Progenitor cell of endocrine pancreas (in vitro differentiated cells): ENCODE data around the gene ABHD11. TPM values are rescaled to one million over a fixed set of nuclear protein-coding genes. Genes with fewer than 3 reads are reported as not detected.
"Not testable (repeated sequence)": the region's sequence is repeated elsewhere in the genome, so short reads cannot be mapped to it uniquely, and the experiment has no call there.

Experiments
- DNase-seq: peaks from one replicate; pipeline ENCODE4 v3.0.0; 2021; ENCODE audit warnings: low spot score; ENCODE audit not compliant: unreplicated experiment
- H3K27ac Mint-ChIP-seq: 2 replicates; pipeline ENCODE4 v1.8.0; 2021; ENCODE audit warnings: mild to moderate bottlenecking, moderate library complexity, mixed read lengths
- H3K27me3 Mint-ChIP-seq: 2 replicates; pipeline ENCODE4 v1.8.0; 2021; ENCODE audit warnings: mixed read lengths
- H3K36me3 Mint-ChIP-seq: 2 replicates; pipeline ENCODE4 v1.8.0; 2022; ENCODE audit warnings: mixed read lengths; ENCODE audit not compliant: insufficient read depth
- H3K4me1 Mint-ChIP-seq: 2 replicates; pipeline ENCODE4 v1.8.0; 2021; ENCODE audit warnings: low read depth, mixed read lengths
- H3K4me3 Mint-ChIP-seq: 2 replicates; pipeline ENCODE4 v1.8.0; 2021; ENCODE audit warnings: low read depth, mild to moderate bottlenecking, moderate library complexity, mixed read lengths
- H3K9me3 Mint-ChIP-seq: 2 replicates; pipeline ENCODE4 v1.8.0; 2021; ENCODE audit warnings: low read depth, mixed read lengths
- CTCF ChIP-seq: fragments of 200-600 bp; sonication (generic); IDR thresholded peaks from one replicate; pipeline ENCODE4 v1.5.0; 2021; ENCODE audit warnings: antibody characterized with exemption, mild to moderate bottlenecking; ENCODE audit not compliant: unreplicated experiment
- total RNA-seq: library from RNA; stranded (reverse); gene quantifications from 2 replicates; pipeline ENCODE4 v1.2.1, GENCODE V29; 2021

ABHD11 gene
- total RNA-seq, 1 donor from 2014 or later = 62.9 TPM

- no peak for TF ChIP-seq CTCF
- DNase-seq = no peak
- H3K4me3 Mint-ChIP-seq = peak overlapping the region; percentile 66
- no peak overlapping the region for H3K27ac Mint-ChIP-seq
- H3K9me3 Mint-ChIP-seq = no peaks in the 10 kb centered on the region
- no peaks in the 10 kb centered on the region for H3K36me3 Mint-ChIP-seq
- peaks cover 21% of the 10 kb centered on the region for H3K4me1 Mint-ChIP-seq
- peaks cover 9% of the 10 kb centered on the region for H3K27me3 Mint-ChIP-seq
These were observed 20.1 kb downstream of the ABHD11 start for GRCh38 chr7:73718438-73718881.

- H3K4me1 Mint-ChIP-seq = peaks cover 21% of the 10 kb centered on the region
- H3K27ac Mint-ChIP-seq = peak overlapping the region; percentile 41
These were observed 20.6 kb downstream of the ABHD11 start for GRCh38 chr7:73717991-73718405.

GRCh38 chr7:73717025-73717807 is 21.4 kb downstream of the ABHD11 start:
- no peak for TF ChIP-seq CTCF
- no peaks in the 10 kb centered on the region for H3K36me3 Mint-ChIP-seq
- H3K4me3 Mint-ChIP-seq = peak overlapping the region; percentile 66
- no peak for DNase-seq
- H3K4me1 Mint-ChIP-seq = peaks cover 21% of the 10 kb centered on the region
- peaks cover 9% of the 10 kb centered on the region for H3K27me3 Mint-ChIP-seq
- H3K9me3 Mint-ChIP-seq = no peaks in the 10 kb centered on the region
- H3K27ac Mint-ChIP-seq = peak overlapping the region; percentile 37

More at GRCh38 chr7:73717991-73718405, 20.6 kb downstream of the ABHD11 start:
- TF ChIP-seq CTCF = no peak
- H3K4me3 Mint-ChIP-seq = peak overlapping the region; percentile 66
- no peaks in the 10 kb centered on the region for H3K9me3 Mint-ChIP-seq
- peaks cover 9% of the 10 kb centered on the region for H3K27me3 Mint-ChIP-seq
- DNase-seq = no peak
- no peaks in the 10 kb centered on the region for H3K36me3 Mint-ChIP-seq

GRCh38 chr7:73716318-73716890 is 22.2 kb downstream of the ABHD11 start:
- Mint-ChIP-seq H3K36me3 (no peaks in the 10 kb centered on the region), H3K9me3 (no peaks in the 10 kb centered on the region), H3K4me1 (peaks cover 21% of the 10 kb centered on the region), H3K27ac (peak overlapping the region; percentile 89), H3K4me3 (peak overlapping the region; percentile 50), H3K27me3 (peaks cover 9% of the 10 kb centered on the region)
- DNase-seq = no peak
- no peak for TF ChIP-seq CTCF

GRCh38 chr7:73715648-73716317 is 22.8 kb downstream of the ABHD11 start:
- no peak for DNase-seq
- H3K36me3 Mint-ChIP-seq = no peaks in the 10 kb centered on the region
- H3K4me1 Mint-ChIP-seq = peaks cover 21% of the 10 kb centered on the region
- peak overlapping the region; percentile 50 for H3K4me3 Mint-ChIP-seq
- TF ChIP-seq CTCF = no peak
- H3K9me3 Mint-ChIP-seq = no peaks in the 10 kb centered on the region
- H3K27me3 Mint-ChIP-seq = peaks cover 6% of the 10 kb centered on the region
- peak overlapping the region; percentile 89 for H3K27ac Mint-ChIP-seq

- H3K27me3 Mint-ChIP-seq, H3K4me3 Mint-ChIP-seq, DNase-seq, H3K36me3 Mint-ChIP-seq, H3K27ac Mint-ChIP-seq, H3K9me3 Mint-ChIP-seq: not testable (repeated sequence)
- H3K4me1 Mint-ChIP-seq = peaks cover 17% of the 10 kb centered on the region
These were observed 25.3 kb downstream of the ABHD11 start for GRCh38 chr7:73713319-73713718.
